ENCODE results near the gene EPS15. TPM values are rescaled to one million over a fixed set of nuclear protein-coding genes. Genes with fewer than 3 reads are reported as not detected.
A peak's percentile ranks its signal among the peaks of the same experiment; 100 is the strongest.

EPS15 gene
- total RNA-seq, 1 donor from 2014 or later = 64.5 TPM

- Histone ChIP-seq H3K27me3 (ENCODE audit: low read depth) (peaks cover 48% of the 10 kb centered on the region), H3K27ac (replicated peaks) (no peak overlapping the region), H3K4me3 (peak overlapping the region; percentile 53), H3K36me3 (no peaks in the 10 kb centered on the region), H3K4me1 (peaks cover 16% of the 10 kb centered on the region), H3K9me3 (replicated peaks) (no peaks in the 10 kb centered on the region)
- DNase-seq = no peak
- intact Hi-C loops (cut with micrococcal nuclease) = no loop called here
- peak; percentile 35 for TF ChIP-seq CTCF (IDR thresholded peaks at IDR 0.05; ENCODE audit: borderline replicate concordance)
Observed at GRCh38 chr1:51344602-51345299, 174.3 kb downstream of the EPS15 start.

- no peak overlapping the region for H3K4me3 ChIP-seq
- H3K36me3 ChIP-seq = no peaks in the 10 kb centered on the region
- H3K4me1 ChIP-seq = peaks cover 16% of the 10 kb centered on the region
- no peaks in the 10 kb centered on the region for H3K9me3 ChIP-seq (replicated peaks)
- TF ChIP-seq CTCF (IDR thresholded peaks at IDR 0.05; ENCODE audit: borderline replicate concordance) = no peak
- DNase-seq = no peak
- peaks cover 48% of the 10 kb centered on the region for H3K27me3 ChIP-seq (ENCODE audit: low read depth)
- H3K27ac ChIP-seq (replicated peaks) = no peak overlapping the region
- intact Hi-C loops (cut with micrococcal nuclease) = no loop called here
Observed at GRCh38 chr1:51344276-51344601, 174.8 kb downstream of the EPS15 start.

GRCh38 chr1:51343624-51344023 lies 175.4 kb downstream of the EPS15 start:
- peaks cover 48% of the 10 kb centered on the region for H3K27me3 ChIP-seq (ENCODE audit: low read depth)
- no peak overlapping the region for H3K4me3 ChIP-seq
- peaks cover 16% of the 10 kb centered on the region for H3K4me1 ChIP-seq
- no peaks in the 10 kb centered on the region for H3K36me3 ChIP-seq
- no peak for TF ChIP-seq CTCF (IDR thresholded peaks at IDR 0.05; ENCODE audit: borderline replicate concordance)
- intact Hi-C loops (cut with micrococcal nuclease) = no loop called here
- DNase-seq = no peak
- H3K27ac ChIP-seq (replicated peaks) = no peak overlapping the region
- no peaks in the 10 kb centered on the region for H3K9me3 ChIP-seq (replicated peaks)

- Histone ChIP-seq H3K9me3 (replicated peaks) (no peaks in the 10 kb centered on the region), H3K4me1 (peaks cover 16% of the 10 kb centered on the region), H3K27ac (replicated peaks) (no peak overlapping the region), H3K27me3 (ENCODE audit: low read depth) (peaks cover 48% of the 10 kb centered on the region), H3K4me3 (no peak overlapping the region), H3K36me3 (no peaks in the 10 kb centered on the region)
- intact Hi-C loops (cut with micrococcal nuclease) = no loop called here
- no peak for TF ChIP-seq CTCF (IDR thresholded peaks at IDR 0.05; ENCODE audit: borderline replicate concordance)
- DNase-seq = no peak
Observed at GRCh38 chr1:51342591-51343206, 176.4 kb downstream of the EPS15 start.

GRCh38 chr1:51341876-51342496 lies 177.1 kb downstream of the EPS15 start:
- peaks cover 48% of the 10 kb centered on the region for H3K27me3 ChIP-seq (ENCODE audit: low read depth)
- TF ChIP-seq CTCF (IDR thresholded peaks at IDR 0.05; ENCODE audit: borderline replicate concordance) = no peak
- intact Hi-C loops (cut with micrococcal nuclease) = no loop called here
- H3K36me3 ChIP-seq = no peaks in the 10 kb centered on the region
- no peak for DNase-seq
- no peak overlapping the region for H3K27ac ChIP-seq (replicated peaks)
- peaks cover 16% of the 10 kb centered on the region for H3K4me1 ChIP-seq
- no peak overlapping the region for H3K4me3 ChIP-seq
- no peaks in the 10 kb centered on the region for H3K9me3 ChIP-seq (replicated peaks)
